DND-41 (cell line): ENCODE measurements around the gene SMCO1.

Source experiments
- ATAC-seq: fragments of 200-7000 bp; cut with Tn5 transposase; 3 replicates; pipeline ENCODE4 v1.9.1; 2021; ENCODE audit warnings: low read depth; ENCODE audit not compliant: insufficient read depth
- DNase-seq: peaks from one replicate; pipeline ENCODE4 v3.0.0-alpha.2; 2020
- H2AFZ ChIP-seq: 2 replicates; pipeline ENCODE4 v1.6.0; 2012; ENCODE audit warnings: low read depth, low read length
- H3K27ac ChIP-seq: 2 replicates; pipeline ENCODE4 v1.5.1; 2012; ENCODE audit warnings: low read length, inconsistent platforms
- H3K27me3 ChIP-seq: fragments of 200-600 bp; sonication (generic); 2 replicates; pipeline ENCODE4 v1.6.0; 2012; ENCODE audit warnings: low read length, mild to moderate bottlenecking, inconsistent platforms; ENCODE audit not compliant: insufficient read depth, poor library complexity
- H3K36me3 ChIP-seq: 2 replicates; pipeline ENCODE4 v1.5.1; 2012; ENCODE audit warnings: low read length, inconsistent platforms; ENCODE audit not compliant: insufficient read depth
- H3K4me1 ChIP-seq: 2 replicates; pipeline ENCODE4 v1.5.1; 2012; ENCODE audit warnings: mild to moderate bottlenecking, low read length; ENCODE audit not compliant: insufficient read depth
- H3K4me2 ChIP-seq: 2 replicates; pipeline ENCODE4 v1.6.0; 2012; ENCODE audit warnings: mild to moderate bottlenecking, moderate library complexity, low read length, inconsistent platforms; ENCODE audit not compliant: insufficient read depth
- H3K4me3 ChIP-seq, 2 experiments: fragments of 200-600 bp in 1 of 2; shearing (Covaris generic) in 1 of 2; 2 replicates each; pipeline ENCODE4 v1.5.1; 2012 to 2016; ENCODE audit warnings: inconsistent platforms in 2 of 2, low read length in 2 of 2, mild to moderate bottlenecking in 2 of 2, low read depth in 1 of 2, moderate library complexity in 1 of 2
- H3K79me2 ChIP-seq: 2 replicates; pipeline ENCODE4 v1.6.0; 2012; ENCODE audit warnings: low read length, inconsistent platforms; ENCODE audit not compliant: insufficient read depth
- H3K9ac ChIP-seq: 2 replicates; pipeline ENCODE4 v1.6.0; 2012; ENCODE audit warnings: low read depth, mild to moderate bottlenecking, inconsistent platforms, low read length, moderate library complexity
- H3K9me3 ChIP-seq: 2 replicates; pipeline ENCODE4 v1.5.1; 2012; ENCODE audit warnings: low read length, moderate library complexity, mild to moderate bottlenecking, inconsistent platforms; ENCODE audit not compliant: insufficient read depth, severe bottlenecking
- H4K20me1 ChIP-seq: 2 replicates; pipeline ENCODE4 v1.6.0; 2012; ENCODE audit warnings: low read length; ENCODE audit not compliant: insufficient read depth
- EZH2 ChIP-seq: IDR thresholded peaks from 3 replicates; pipeline ENCODE4 v1.6.1; 2012; ENCODE audit warnings: borderline replicate concordance, low read depth, mild to moderate bottlenecking, moderate library complexity, low read length, inconsistent platforms; ENCODE audit not compliant: severe bottlenecking
- TF ChIP-seq, protein P1 (sequence below): IDR thresholded peaks from 2 replicates; pipeline ENCODE4 v1.5.1; 2012; ENCODE audit warnings: borderline replicate concordance, low read length, moderate library complexity, mild to moderate bottlenecking; ENCODE audit not compliant: poor library complexity, severe bottlenecking; ENCODE audit errors: extremely low read depth

The SMCO1 gene, protein sequence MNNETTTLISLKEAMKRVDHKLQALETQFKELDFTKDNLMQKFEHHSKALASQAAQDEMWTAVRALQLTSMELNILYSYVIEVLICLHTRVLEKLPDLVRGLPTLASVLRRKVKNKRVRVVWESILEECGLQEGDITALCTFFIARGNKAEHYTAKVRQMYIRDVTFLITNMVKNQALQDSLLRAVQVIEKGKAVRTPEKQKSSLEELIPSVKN

DNA sequence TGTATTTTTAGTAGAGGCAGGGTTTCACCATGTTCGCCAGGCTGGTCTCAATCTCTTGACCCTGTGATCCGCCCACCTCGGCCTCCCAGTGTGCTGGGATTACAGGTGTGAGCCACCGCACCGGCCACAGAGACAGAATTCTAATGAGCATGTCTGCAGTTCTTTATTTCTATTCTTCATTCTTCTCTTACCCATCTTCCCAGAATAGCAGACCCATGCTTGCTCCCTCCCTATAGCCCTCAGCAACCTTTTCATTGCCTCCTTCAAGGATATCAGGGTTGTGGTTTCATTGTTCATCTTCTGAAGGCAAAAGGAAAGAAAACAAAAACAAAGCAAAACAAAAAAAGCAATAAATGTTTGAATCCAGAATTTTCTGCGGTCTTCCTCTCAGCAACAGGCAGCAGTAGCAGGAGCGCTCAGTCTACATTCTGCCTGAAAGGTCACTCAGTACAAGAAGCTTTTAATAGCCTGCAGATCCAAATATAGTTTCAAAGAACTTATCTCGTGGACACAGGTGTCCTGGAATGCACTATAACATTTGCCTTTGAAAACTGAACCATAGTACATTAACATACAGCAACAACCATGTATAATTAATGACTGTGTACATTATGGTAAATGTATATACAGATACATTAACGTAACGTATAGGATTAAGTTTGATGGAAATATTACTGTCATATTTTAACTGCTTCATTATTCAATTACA is at the start of gene SMCO1:
TSS of gene SMCO1 (minus strand) at position 434 of the 709 bp plus-strand sequence. CDS start at position 297, 137 bp downstream.
- ATAC-seq (no peak), DNase-seq (no peak)
- no peaks in the 10 kb centered on the region for H3K79me2 ChIP-seq
- TF ChIP-seq, protein P1, sequence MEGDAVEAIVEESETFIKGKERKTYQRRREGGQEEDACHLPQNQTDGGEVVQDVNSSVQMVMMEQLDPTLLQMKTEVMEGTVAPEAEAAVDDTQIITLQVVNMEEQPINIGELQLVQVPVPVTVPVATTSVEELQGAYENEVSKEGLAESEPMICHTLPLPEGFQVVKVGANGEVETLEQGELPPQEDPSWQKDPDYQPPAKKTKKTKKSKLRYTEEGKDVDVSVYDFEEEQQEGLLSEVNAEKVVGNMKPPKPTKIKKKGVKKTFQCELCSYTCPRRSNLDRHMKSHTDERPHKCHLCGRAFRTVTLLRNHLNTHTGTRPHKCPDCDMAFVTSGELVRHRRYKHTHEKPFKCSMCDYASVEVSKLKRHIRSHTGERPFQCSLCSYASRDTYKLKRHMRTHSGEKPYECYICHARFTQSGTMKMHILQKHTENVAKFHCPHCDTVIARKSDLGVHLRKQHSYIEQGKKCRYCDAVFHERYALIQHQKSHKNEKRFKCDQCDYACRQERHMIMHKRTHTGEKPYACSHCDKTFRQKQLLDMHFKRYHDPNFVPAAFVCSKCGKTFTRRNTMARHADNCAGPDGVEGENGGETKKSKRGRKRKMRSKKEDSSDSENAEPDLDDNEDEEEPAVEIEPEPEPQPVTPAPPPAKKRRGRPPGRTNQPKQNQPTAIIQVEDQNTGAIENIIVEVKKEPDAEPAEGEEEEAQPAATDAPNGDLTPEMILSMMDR, result no peak
- no peak for TF ChIP-seq EZH2
- H3K9me3 ChIP-seq, result peaks cover 33% of the 10 kb centered on the region
- no peaks in the 10 kb centered on the region for H3K36me3 ChIP-seq
- H3K4me2 ChIP-seq, result no peak within 1 kb of the TSS
- H3K4me3 ChIP-seq, result no peak within 1 kb of the TSS
- H3K9ac ChIP-seq, result no peak within 1 kb of the TSS
- no peaks in the 10 kb centered on the region for H3K4me1 ChIP-seq
- H4K20me1 ChIP-seq, result no peaks in the 10 kb centered on the region
- H2AFZ ChIP-seq, result no peak within 1 kb of the TSS
- H3K27me3 ChIP-seq, result no peaks in the 10 kb centered on the region
- no peak within 1 kb of the TSS for H3K27ac ChIP-seq

DNA sequence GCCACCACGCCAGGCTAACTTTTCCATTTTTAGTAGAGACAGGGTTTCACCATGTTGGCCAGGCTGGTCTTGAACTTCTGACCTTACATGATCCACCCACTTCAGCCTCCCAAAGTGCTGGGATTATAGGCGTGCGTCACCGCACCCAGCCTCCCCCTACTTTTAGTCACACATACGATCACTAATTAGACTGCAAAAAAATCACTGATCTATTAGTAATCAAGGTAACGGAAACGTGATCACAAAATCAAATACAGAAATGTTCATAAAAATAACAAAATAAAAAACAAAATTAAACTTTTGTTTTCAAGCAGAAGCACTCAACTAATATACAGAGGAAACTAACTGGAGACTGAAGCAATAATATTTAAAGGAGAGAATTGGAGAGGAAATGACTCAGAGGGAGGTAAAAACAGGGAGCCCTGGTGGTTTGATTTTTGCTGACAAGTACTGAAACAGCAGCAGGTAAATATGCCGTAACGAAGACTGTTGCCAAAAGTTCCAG is 48.6 kb upstream of the SMCO1 start:
- peaks cover 24% of the 10 kb centered on the region for H3K4me1 ChIP-seq
- H3K79me2 ChIP-seq, result peaks cover 60% of the 10 kb centered on the region
- H3K4me2 ChIP-seq, result no peak overlapping the region
- H4K20me1 ChIP-seq, result no peaks in the 10 kb centered on the region
- DNase-seq, result no peak
- no peak for ATAC-seq
- no peak overlapping the region for H2AFZ ChIP-seq
- H3K9ac ChIP-seq, result no peak overlapping the region
- H3K36me3 ChIP-seq, result peaks cover 36% of the 10 kb centered on the region
- no peak overlapping the region for H3K4me3 ChIP-seq
- no peak overlapping the region for H3K27ac ChIP-seq
- TF ChIP-seq, protein P1, result no peak
- no peak for TF ChIP-seq EZH2
- no peaks in the 10 kb centered on the region for H3K9me3 ChIP-seq
- H3K27me3 ChIP-seq, result no peaks in the 10 kb centered on the region

DNA sequence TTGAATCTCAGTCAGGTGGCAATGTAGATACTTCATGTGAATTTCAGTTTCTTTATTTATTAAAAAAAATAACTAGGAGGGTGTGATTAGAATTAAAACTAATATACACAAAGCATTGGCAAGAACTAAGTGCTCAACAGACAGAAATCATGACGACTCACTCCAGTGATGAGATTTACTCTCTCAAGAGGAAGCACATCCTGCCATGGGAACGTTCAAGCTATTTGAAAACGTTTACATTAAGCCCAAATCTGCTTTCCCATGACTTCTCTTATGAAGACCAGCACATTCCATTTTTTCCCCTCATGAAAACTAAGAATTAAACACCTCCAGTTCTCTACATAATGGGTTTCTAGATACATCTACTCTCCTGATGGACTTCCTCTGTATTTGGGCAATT is 44.7 kb upstream of the SMCO1 start:
- ATAC-seq (no peak), DNase-seq (no peak)
- Histone ChIP-seq H3K27ac (no peak overlapping the region), H3K4me3 (no peak overlapping the region), H3K4me1 (peaks cover 4% of the 10 kb centered on the region), H3K79me2 (peaks cover 31% of the 10 kb centered on the region; the same call in 1 of the 2 replicates), H3K9ac (no peak overlapping the region), H3K4me2 (no peak overlapping the region), H2AFZ (no peak overlapping the region), H3K36me3 (peaks cover 31% of the 10 kb centered on the region), H4K20me1 (no peaks in the 10 kb centered on the region), H3K27me3 (no peaks in the 10 kb centered on the region), H3K9me3 (no peaks in the 10 kb centered on the region)
- TF ChIP-seq EZH2, result no peak
- TF ChIP-seq, protein P1, result no peak
